Measurements from ENCODE around the gene BAG5. TPM values are rescaled to one million over a fixed set of nuclear protein-coding genes. Genes with fewer than 3 reads are reported as not detected.

Gene BAG5
- total and polyA plus RNA-seq, 2 of the 4 experiments (the other 2 are of a cell fraction), result 6.7 to 22.2 TPM

GRCh38 chr14:103541709-103542604, 20.5 kb downstream of the BAG5 start:
- H4K8ac ChIP-seq (ENCODE audit: low read depth in 2 of 2, low read length in 2 of 2), result no peak overlapping the region; a peak in 2 of 4 replicates
- H3K4me2 ChIP-seq (ENCODE audit: low read depth, low read length), result no peak overlapping the region
- intact Hi-C loops (cut with micrococcal nuclease), result no loop called here
- H3K18ac ChIP-seq (ENCODE audit: low read depth, low read length), result no peak overlapping the region
- peak overlapping the region; percentile 20 for H2BK20ac ChIP-seq (ENCODE audit: low read depth, low read length)
- H2BK5ac ChIP-seq (ENCODE audit: low read depth, low read length, poor library complexity, severe bottlenecking), result peak overlapping the region; percentile 95
- no peaks in the 10 kb centered on the region for H3K9me1 ChIP-seq (ENCODE audit: insufficient read depth, low read length)
- no peaks in the 10 kb centered on the region for H3K27me3 ChIP-seq (ENCODE audit: control insufficient read depth, insufficient read depth, low read length)
- in situ Hi-C loops (cut with MboI; ENCODE audit: low sequenced_read_pairs), result no loop called here
- peaks cover 24% of the 10 kb centered on the region for H3K4me1 ChIP-seq (ENCODE audit: control insufficient read depth, insufficient read depth, low read length)
- H3K79me1 ChIP-seq (ENCODE audit: low read depth in 1 of 2, low read length in 2 of 2), result no peaks in the 10 kb centered on the region; a peak in 1 of 4 replicates
- H3K4me3 ChIP-seq (ENCODE audit: insufficient read depth, low read depth, low read length), result no peak overlapping the region
- H2AK9ac ChIP-seq (replicated peaks; ENCODE audit: low read depth, low read length, poor library complexity), result peak overlapping the region; percentile 96
- H3K4ac ChIP-seq (ENCODE audit: low read depth, low read length), result peak overlapping the region; percentile 77
- H2AFZ ChIP-seq (replicated peaks; ENCODE audit: low read length, poor library complexity), result no peak overlapping the region
- peak overlapping the region; percentile 62 for H2BK120ac ChIP-seq (ENCODE audit: low read depth, low read length)
- ATAC-seq (ENCODE audit: low read depth) (no peak), DNase-seq (no peak)
- no peak overlapping the region for H3K9ac ChIP-seq (ENCODE audit: low read depth, low read length)
- no TSS peak for BruUV-seq (replicated peaks)
- TF ChIP-seq MXI1 (IDR thresholded peaks at IDR 0.05; ENCODE audit: borderline replicate concordance, low read depth, low read length) (no peak), POLR2A (IDR thresholded peaks at IDR 0.05; ENCODE audit: low read depth, low read length) (no peak), RFX5 (IDR thresholded peaks at IDR 0.05; ENCODE audit: low read depth, low read length) (no peak), MAFK (IDR thresholded peaks at IDR 0.05; ENCODE audit: low read depth, low read length) (no peak), RCOR1 (IDR thresholded peaks at IDR 0.05; ENCODE audit: insufficient replicate concordance, low read length) (no peak), SMC3 (IDR thresholded peaks at IDR 0.05; ENCODE audit: low read depth, low read length) (no peak), RAD21 (IDR thresholded peaks at IDR 0.05; ENCODE audit: low read length) (no peak), MAZ (IDR thresholded peaks at IDR 0.05; ENCODE audit: borderline replicate concordance, low read depth, low read length) (no peak), NFE2L2 (IDR thresholded peaks at IDR 0.05; ENCODE audit: low read depth, low read length) (no peak), CEBPB (IDR thresholded peaks at IDR 0.05; ENCODE audit: low read depth, low read length) (no peak), FOS (IDR thresholded peaks at IDR 0.05; ENCODE audit: low read depth, low read length) (no peak)
- TF ChIP-seq, protein P1, sequence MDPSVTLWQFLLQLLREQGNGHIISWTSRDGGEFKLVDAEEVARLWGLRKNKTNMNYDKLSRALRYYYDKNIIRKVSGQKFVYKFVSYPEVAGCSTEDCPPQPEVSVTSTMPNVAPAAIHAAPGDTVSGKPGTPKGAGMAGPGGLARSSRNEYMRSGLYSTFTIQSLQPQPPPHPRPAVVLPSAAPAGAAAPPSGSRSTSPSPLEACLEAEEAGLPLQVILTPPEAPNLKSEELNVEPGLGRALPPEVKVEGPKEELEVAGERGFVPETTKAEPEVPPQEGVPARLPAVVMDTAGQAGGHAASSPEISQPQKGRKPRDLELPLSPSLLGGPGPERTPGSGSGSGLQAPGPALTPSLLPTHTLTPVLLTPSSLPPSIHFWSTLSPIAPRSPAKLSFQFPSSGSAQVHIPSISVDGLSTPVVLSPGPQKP (IDR thresholded peaks at IDR 0.05; ENCODE audit: borderline replicate concordance, low read depth, low read length), result no peak
- TF ChIP-seq, protein P2, sequence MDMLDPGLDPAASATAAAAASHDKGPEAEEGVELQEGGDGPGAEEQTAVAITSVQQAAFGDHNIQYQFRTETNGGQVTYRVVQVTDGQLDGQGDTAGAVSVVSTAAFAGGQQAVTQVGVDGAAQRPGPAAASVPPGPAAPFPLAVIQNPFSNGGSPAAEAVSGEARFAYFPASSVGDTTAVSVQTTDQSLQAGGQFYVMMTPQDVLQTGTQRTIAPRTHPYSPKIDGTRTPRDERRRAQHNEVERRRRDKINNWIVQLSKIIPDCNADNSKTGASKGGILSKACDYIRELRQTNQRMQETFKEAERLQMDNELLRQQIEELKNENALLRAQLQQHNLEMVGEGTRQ (IDR thresholded peaks at IDR 0.05; ENCODE audit: low read depth, low read length), result no peak
- TF ChIP-seq, protein P3, sequence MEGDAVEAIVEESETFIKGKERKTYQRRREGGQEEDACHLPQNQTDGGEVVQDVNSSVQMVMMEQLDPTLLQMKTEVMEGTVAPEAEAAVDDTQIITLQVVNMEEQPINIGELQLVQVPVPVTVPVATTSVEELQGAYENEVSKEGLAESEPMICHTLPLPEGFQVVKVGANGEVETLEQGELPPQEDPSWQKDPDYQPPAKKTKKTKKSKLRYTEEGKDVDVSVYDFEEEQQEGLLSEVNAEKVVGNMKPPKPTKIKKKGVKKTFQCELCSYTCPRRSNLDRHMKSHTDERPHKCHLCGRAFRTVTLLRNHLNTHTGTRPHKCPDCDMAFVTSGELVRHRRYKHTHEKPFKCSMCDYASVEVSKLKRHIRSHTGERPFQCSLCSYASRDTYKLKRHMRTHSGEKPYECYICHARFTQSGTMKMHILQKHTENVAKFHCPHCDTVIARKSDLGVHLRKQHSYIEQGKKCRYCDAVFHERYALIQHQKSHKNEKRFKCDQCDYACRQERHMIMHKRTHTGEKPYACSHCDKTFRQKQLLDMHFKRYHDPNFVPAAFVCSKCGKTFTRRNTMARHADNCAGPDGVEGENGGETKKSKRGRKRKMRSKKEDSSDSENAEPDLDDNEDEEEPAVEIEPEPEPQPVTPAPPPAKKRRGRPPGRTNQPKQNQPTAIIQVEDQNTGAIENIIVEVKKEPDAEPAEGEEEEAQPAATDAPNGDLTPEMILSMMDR (conservative IDR thresholded peaks at IDR 0.05; ENCODE audit: low read depth, low read length), result no peak
- no peak overlapping the region for H3K56ac ChIP-seq (ENCODE audit: extremely low read depth, insufficient read depth, low read length)
- 77% methylated on average over 19 of the region's 33 CpGs; no CpG with 5 or more reads in 1 of the 2 experiments for WGBS, 2 experiments (ENCODE audit: extremely low coverage in 2 of 2, insufficient read length in 1 of 2)
- CTCF ChIA-PET, result interaction anchor here (1.5 kb wide), 1 partner anchor 10 kb away, joined by 3 read pairs; no protein-coding TSS in a partner anchor
- H4K20me1 ChIP-seq (ENCODE audit: insufficient read depth, low read length), result peaks cover 6% of the 10 kb centered on the region; the same call in 1 of the 2 replicates
- H2AK5ac ChIP-seq (ENCODE audit: low read depth, low read length), result peak overlapping the region; percentile 82
- POLR2A ChIA-PET (ENCODE audit: unreplicated experiment), result no interaction called here
- peak overlapping the region; percentile 18; the same call in 1 of the 2 replicates for H4K5ac ChIP-seq (ENCODE audit: low read depth, low read length)
- peak overlapping the region; percentile 9; the same call in 1 of the 2 replicates for H3K27ac ChIP-seq (ENCODE audit: insufficient read depth, low read length)
- no peaks in the 10 kb centered on the region for H3K9me3 ChIP-seq (ENCODE audit: control insufficient read depth, insufficient read depth, low read length)
- no peak overlapping the region for H3K23ac ChIP-seq (ENCODE audit: low read depth, low read length)
- H2BK15ac ChIP-seq (ENCODE audit: low read depth, low read length), result no peak overlapping the region
- dilution Hi-C loops (cut with HindIII; ENCODE audit: low sequenced_read_pairs, unreplicated experiment), result no loop called here
- no peak overlapping the region for H3K14ac ChIP-seq (replicated peaks; ENCODE audit: low read depth, low read length)
- H3K36me3 ChIP-seq (ENCODE audit: control insufficient read depth, insufficient read depth, low read length), result no peaks in the 10 kb centered on the region
- peak overlapping the region; percentile 19 for H4K91ac ChIP-seq (ENCODE audit: insufficient read depth, low read depth, low read length)
